IPS DF 4.7 (cell line): ENCODE data around the gene FTO.

Source experiments
- DNase-seq: peaks from one replicate; pipeline ENCODE4 v3.0.0-alpha.2; 2013; ENCODE audit warnings: low spot score; ENCODE audit errors: extremely low read depth

FTO gene

DNA sequence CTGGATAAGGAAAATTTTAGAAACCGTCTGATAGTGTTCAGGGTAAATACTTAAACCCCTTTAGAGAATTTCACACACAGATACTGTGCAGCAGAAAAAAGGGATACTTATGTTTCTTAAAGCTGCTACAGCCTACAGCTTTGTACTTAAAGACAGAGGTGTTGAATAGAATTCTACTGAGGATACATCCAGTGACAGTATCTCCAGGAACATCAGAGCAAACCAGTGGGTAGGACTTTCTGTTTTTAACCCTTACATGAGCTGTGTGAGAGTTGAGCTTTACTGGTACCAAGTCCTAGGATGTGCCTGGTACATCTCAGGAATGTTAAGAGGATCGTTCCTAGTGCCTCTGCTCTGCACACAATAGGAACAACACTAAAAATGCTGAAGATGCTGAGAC lies 191.5 kb downstream of the FTO start:
- no peak for DNase-seq

DNA sequence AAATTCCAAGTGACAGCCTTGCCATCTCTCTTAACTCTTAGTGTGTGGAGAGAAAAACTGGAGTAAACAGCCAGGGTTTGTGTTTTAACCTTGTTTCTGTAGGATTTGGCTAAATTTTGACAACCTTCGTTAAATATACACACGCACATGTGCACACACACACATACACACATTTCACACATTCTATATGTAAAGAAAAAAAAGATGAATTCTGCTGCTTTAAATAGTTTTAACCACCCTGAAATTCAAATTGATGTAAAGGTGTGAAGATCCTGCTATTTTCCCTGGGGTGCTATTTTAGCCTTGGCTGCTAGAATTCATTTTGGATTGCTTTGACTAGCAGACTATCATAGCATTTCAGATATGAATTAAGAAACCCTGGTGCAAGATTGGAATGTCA lies 191.9 kb downstream of the FTO start:
- DNase-seq, result no peak

DNA sequence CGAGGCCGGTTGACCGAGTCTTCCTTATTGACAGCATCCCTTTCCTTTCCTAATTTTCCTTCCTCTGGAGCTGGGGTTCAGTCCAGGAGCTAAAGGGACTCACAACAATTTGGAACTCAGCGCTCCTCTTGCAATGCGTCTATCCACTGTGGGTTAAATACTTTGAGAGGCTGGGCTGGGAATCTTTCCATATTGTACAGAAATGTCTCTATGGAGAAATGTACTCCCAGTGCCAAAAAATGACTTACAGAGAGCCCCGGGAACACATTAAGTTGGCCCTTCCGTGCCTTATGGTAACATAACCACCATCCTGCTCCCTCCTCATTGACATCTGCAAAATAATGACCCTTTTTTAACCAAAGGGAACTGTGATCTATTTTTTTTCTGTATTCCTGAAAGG lies 192.8 kb downstream of the FTO start:
- DNase-seq, result no peak

DNA sequence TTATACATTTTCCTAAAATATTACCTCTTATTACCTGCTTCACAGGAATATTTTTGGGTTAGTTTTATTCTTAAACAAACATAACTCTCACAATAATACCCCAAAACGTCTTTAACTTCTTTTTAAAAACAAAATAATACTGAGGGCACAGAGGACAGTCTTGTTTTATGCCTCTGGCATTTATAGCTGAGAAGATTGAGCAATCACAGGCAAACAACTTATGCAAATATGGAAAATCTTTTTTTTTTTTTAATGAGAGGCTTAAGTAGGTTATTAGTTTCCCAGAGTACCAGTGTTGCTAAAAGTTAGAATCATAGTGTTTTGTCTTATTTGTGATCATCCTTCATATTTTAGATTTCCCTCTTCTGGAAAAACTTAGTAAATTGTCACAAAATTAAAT lies 195.0 kb downstream of the FTO start:
- no peak for DNase-seq

DNA sequence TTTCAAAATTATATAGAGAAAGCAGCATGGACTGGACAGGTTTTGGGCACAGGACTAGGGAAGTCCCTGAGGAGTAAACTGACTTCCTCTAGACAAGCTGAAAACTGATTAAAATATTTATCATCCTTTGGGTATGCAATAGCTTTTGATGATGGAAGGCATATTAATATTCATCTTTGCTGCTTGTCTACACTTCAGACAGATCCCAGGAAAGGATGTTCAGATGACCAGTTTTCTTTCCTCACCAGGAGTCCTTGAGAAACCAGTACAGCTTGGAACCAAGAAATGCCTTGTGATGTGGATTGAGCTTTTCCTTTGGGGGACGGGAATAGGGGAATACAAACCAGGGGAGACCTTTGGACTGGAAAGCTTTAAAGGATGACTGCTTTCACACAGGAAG lies 195.5 kb downstream of the FTO start:
- no peak for DNase-seq

DNA sequence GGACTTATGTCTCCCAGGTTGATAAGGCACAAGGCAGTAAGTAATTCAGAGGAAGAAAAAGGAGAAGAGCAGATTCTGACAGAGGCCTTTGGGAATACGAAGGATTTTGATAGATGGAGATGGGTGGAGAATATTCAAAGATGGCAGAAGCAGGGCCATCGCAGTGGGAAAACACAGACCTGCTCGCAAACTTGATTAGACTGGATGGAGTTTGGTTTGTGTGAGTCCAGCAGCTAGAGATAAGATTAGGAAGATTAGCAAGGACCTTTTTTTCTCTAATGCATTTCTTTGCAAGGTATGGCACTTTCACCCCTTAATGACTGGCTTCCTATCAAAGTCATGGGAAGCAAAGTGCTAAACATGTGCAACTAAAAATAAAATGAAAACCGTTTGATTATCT lies 196.7 kb downstream of the FTO start:
- no peak for DNase-seq

DNA sequence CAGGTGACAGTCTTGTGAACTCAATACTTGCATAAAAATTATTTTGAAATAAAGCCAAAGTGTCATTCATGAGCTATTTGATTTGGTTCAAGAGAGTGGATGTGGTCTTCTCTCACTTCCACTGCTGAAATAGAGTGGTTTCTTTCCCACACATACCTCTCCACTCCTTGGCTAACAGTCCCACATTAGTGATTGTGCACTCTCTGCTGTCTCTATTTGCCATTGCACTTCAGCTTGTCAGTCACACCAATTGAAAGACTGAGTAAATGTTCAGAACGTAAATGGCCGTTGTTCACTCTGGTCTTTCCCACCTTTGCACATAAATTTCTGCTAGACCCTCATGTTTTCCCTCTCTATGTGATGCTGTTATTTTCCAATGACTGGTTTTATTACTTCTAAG lies 197.5 kb downstream of the FTO start:
- no peak for DNase-seq

DNA sequence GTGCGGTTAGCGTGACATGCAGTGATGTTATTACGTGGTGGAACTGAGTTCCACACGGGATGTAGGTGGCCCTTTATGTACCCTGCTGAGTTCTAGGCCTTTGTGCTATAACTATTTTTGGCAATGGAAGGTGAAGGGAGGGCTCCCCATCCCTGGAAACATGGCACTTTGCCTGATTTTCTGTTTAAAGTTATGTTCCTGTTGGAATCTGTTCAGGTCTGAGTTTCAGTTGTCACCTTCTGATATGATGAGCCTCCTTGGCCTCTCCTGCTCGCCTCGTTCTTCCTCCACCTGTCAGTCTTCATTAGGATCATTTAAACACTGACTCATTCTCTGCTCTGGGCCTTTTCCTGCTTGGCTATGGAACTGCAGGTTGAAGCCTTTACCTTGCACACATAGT lies 200.6 kb downstream of the FTO start:
- no peak for DNase-seq

DNA sequence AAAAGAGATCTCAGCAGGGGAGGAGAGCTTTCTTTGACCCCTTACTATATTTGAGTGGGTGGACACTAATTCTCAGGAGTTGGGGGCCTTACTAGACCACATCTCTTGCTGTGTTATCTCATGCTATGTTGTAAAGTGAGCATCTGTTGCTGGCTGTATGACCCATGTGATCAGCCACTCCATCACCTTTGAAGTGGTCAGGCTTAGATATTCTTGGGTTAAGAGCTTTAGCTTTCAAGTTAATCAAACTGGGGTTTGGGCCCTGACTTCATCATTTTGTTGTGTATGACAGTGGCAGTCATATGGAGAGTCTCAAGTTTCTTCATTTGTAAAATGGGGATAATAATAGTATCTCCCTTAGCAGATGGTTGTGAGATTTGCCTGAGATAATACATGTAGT lies 201.1 kb downstream of the FTO start:
- DNase-seq, result no peak

DNA sequence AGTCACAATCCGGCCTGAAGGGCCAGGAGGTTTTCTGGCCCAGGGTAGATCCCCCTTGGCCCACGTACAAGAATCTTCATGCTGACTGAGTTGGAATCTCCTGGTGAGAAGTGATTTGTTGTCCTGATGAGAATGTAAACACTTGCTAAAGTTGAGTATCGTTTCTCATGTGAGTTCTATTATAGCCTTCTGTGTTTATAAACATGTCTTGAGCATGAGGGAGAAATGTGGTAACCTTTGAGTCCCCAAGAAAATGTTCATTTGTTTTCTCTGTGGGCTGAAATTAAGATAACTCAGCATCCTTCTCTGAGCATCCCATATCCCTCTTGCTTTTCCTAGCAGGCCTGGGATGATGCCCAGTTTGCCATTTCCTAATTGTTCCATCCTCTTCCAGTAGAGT lies 204.8 kb downstream of the FTO start:
- no peak for DNase-seq

DNA sequence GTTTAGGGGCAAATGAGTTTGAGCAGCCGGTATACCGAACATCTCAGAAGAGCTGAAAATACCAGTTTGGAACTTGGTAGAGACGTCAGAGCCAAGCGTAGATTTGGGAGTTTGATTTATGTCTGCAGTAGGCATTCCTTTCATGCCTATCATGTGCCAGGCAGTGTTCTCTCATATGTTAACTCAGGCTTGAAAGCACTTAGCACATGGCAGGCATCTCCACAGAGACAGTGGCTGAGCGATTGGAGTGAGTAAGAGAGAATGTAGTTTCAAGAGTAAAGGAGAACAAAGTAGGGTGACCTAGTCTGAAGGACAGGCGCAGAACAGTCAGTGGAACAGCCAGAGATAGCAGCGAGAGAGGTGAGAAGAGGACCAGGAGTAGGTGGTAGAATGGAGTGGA lies 207.0 kb downstream of the FTO start:
- DNase-seq, result no peak

DNA sequence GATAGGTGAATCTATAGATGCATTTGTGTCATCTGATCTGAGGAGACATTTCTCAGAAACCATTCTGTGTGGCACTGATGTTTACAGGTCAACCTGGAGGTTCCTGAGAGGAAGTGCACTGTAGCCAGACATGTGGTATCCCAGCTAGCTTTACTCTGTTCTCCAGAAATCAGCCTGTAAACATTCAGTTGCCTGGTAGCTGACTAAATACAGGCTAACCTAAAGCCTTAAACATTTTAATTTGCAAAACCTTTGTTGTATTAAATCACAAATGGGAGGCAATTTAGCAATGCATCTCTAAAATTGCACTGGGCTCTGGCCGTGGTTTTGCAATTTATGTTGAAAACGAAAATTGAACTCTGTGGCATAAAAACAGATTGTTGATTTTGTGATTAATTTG lies 207.6 kb downstream of the FTO start:
- no peak for DNase-seq

DNA sequence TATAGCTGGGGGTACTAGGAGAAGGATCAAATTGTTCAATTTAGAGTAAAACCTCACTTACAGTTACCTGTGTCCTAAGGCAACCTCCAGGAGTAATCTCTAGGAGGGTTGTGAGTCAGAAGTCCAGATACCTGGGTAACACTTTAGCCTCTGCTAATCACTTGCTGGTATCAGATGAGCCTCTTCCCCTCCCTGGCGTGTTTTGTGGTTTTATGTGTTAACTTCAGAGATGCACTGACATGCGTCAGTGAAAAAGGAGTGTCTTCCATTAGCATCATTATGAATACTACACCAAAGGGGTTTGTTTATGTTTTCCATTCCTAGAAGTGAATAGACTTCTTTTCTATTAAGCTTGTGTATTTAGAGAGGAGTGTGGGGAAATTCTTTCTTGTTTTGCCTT lies 208.2 kb downstream of the FTO start:
- DNase-seq, result no peak

DNA sequence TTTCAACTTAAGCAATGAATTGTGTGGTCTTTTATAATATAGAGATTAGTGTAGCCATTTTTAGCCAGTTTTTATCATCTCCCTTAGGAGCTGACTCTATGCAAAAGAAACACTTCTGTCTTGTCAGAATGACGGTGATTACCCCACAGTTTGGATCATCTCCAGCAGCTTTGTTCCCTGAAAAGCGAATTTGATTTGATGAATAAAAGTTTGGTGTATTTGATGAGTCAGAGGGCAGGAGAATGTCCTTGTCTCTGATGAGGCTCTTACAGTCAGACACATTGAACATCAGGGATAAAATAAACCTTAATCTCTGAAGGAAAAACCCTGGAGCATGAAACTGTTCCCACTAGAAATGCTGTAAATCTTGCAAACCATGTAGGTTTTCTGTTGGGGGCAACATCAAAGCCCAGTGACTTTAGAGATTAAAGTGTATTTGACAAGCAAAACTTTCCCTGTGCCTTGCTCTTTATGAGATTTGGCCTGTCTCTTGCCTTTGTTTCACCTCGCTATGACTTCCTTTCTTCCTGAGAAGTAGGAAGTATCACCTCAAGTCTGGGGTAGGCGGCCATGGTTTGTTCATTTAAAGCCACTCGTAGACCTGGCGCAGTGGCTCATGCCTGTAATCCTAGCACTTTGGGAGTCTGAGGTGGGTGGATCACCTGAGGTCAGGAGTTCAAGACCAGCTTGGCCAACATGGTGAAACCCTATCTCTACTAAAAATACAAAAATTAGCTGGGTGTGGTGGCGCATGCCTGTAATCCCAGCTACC lies 209.3 kb downstream of the FTO start:
- no peak for DNase-seq

DNA sequence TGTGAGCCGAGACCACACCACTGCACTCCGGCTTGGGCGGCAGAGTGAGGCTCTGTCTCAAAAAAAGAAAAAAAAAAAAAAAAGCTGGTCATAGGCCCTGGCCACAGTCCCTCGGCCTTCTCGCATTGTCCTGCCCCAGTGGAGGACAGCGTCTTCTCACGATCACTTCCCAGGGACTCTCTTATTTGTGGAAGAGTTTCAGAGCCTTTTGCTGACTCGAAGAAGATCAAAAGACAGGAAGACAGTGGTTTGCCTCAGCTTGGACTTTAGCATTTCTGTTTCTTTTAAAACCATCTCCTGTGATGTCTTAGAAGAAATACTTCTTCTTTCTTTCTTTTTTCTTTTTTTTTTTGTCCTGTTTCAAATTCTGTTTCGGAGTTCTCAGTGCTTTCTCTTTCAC lies 210.0 kb downstream of the FTO start:
- DNase-seq, result no peak

DNA sequence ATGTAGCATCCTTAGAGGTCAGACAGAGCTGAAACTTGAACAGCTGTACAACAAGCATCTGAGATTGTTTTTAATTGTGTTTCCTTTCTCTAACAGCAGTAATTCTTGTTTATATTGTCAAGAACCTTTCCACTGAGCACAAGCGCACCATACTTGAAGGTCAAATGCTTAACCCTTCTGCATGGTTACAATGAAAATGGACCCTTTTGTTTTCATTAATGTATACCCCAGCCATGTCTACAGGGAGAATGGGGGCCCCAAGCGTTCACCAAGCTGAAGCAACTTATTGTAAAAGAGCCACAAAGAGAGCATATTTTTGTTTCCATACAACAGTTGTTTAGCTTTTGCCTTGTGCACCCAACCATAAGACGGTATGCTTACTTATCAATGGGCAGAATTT lies 210.8 kb downstream of the FTO start:
- DNase-seq, result no peak

DNA sequence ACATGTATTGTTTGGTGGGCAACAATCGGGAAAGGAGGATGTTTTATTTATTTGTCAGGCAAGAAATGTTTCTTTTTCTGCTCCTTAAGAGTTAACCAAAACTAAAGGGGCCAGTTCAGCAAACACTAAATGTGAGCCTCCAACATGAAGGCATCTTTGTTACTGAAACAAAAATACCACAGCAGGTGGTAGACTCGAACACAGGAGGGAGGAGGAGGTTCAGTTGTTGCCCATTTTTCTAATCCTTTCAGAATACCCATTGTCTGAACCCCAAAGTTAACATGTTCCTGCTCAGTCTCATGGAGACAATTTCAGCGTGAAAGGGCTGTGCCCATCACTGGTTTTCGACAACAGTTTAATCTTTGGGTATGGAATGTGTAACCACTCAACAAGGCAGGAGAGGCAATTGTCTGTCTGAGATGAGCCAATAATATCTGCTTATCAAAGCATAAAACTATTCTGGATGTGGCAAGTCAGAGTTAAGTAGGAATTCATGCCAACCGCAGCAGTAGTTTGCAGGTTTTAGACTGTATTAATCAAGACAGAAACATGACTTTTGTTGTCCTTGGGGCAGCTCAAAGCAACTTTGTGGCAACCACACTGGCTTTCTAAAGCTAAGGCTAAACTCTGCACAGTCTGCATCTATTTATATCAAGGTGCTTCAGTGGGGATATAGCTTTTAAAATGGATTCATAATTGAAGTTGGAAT lies 211.7 kb downstream of the FTO start:
- no peak for DNase-seq

DNA sequence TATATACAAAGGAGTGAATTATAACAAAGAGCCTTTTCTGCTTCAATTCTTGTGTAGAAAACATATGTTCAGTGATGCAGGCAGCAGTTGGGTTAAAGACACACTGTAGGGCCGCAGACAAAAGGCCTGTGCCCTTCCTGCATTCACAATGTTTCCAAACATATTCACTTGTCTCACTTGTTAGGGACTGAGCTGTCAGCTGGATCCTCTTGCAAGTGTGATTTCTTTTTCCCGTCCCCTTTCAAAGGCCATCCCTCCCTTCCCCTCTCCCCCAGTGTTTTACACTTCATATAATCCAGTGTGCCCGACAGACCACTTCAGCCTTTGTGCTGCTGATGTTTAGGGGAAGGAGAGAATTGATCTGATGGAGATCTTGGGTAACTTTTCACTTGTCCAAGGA lies 217.0 kb downstream of the FTO start:
- DNase-seq, result no peak

DNA sequence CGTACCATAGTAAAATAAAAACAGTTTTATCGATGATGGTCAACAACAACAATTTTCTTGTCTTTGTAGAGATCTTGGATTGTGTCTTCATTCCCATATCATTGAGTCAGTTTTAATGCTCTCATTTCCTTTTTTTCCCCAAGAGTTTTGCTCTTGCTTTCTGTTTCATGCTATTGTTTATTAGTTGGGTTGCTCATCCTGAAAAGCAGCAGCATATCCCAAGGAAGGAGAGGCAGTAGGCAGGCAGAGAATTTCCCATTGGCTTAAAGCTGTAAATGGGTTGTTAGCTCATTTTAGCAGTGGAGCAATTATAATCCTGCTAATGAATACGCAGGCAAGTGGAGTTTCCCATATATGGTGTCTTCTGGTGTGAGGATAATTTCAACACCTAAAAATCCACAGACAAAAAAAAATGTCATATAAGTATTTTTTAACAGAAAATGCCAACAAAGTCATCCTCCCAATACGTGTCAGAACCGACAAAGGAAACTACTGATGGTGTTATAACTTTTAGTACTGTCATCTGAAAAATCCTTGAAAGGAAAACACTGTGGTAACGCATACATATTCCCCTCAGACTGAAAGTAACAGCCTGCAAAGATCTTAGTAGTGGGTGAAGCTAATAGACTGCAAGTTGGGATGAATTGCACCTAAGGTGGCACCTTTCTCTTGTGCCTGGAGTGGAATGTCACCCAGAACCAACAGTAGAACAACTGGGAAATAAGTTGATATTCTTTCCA lies 218.3 kb downstream of the FTO start:
- no peak for DNase-seq

DNA sequence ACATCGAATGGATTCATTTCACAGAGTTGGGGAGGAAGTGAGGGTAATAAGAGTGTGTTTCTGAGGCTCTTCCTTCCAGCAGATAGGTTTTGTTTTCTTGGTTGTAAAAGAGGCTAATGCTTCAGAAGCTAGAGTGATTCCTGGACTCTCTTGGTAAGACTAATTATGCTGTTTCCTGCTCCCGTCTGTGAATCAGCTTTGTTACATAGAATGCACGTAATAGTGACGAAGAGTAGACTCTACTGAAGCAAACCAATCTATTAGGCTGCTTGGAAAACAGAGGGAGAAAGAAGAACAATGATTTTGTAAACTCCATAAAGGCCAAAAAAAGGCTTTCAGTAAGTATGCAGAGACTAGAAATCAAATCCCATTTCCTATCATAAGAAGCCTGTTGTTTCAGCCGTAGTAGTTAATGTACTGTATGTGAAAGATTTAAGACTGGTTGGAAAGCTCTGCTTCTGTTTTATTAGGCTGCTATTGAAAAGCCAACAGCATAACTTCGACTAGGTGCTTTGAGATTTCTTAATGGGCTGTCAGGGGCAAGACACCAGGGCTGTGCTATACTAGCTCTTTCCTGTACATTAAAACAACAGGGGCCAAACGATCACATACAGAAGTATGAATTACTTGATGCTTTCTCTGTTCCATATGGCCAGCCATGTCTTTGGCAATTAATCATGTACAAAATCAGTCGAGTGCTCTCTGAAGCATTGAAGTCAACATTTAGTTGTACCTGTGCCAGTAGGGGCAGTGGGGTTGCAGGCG lies 219.0 kb downstream of the FTO start:
- DNase-seq, result no peak

DNA sequence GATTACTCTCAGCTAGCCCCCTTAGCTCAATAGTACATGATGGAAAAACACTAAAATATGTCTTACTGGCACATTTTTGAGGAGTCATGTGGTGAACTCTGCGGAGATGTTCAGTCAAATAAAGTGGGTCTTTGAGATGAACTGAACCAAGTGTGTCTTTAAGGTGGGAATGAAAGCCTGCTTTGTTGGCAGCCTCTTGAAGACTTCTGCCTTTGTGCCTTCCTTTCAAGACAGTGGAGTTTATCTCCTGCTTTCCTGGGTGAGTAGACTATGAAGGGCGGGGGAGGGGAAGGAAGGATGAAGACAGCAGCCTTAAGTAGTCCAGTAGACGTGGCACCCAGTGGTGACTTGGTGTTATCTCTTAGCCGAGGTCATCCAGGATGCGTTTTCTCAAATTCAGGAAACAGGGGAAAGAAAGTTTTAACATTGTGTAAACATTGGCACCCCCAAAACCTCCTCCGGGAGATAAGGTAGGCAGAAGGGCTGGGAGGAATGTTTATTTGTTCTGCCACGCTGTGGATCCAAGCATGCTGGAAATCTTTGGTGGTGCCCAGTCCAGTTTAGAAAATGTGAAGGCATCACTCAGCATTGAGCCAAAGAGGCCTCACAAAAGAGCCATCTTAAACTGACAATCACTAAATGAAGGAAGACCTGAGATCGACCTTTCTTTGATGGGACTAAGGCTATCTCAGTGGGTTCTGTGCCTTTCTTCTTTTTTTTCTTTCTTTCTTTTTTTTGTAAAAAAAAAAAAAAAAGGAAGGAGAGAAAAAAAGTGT lies 220.6 kb downstream of the FTO start:
- no peak for DNase-seq
